Ovary (tissue), 3 donors: ENCODE results near the gene RCE1.

Experiments used
- EP300 ChIP-seq: sonication (generic); formaldehyde crosslinking; IDR thresholded peaks from one replicate; pipeline ENCODE4 v1.6.1; 2017; ENCODE audit warnings: antibody characterized with exemption
- TF ChIP-seq, protein P1 (sequence below), 3 donors: fragments of 450-650 bp in 2 of 3; fragments of 200-600 bp in 1 of 3; IDR thresholded peaks; one replicate each; pipeline versions ENCODE4 v1.5.1 to v1.8.0; 2016 to 2022; ENCODE audit warnings: antibody characterized with exemption in 3 of 3, mild to moderate bottlenecking in 1 of 3
- donor health status: DM: no; HTN: no; CAD: no.

DNA sequence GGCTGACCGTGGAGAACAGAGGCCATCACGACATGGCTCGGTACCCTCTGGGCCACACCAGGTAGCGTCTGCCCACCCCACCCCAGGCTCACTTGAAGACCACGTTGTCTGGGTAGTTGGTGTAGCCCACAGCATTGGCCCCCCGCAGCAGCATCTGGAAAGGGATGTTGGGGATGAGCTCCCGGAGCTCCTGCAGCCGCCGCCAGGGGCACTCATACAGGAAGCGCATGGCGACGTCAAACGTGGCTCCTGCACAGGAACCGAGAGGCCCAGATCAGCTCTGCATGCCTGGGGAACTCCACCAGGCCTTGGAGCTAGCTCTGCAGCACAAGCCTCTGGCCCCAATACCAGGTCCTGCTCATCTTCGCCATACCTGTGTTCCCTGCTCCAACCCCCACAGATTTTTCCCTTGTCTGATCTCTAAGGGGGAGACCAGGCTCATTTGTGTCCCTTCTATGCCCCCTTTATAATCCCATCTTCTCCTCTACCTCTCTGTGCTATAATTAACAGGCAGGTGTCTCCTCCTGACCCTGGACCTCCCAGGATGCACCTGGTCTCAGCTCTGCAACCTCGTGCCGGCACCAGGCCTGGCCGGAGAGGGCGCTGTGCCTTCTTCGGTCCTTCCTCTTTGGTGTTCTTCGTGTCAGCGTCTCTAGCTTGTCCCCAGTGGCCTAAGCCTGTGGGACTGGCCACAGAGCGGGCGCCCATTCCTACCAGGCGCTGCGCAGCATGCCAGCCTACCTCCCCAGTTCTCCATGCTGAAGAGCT lies 8.6 kb downstream of the RCE1 start:
- TF ChIP-seq, protein P1, sequence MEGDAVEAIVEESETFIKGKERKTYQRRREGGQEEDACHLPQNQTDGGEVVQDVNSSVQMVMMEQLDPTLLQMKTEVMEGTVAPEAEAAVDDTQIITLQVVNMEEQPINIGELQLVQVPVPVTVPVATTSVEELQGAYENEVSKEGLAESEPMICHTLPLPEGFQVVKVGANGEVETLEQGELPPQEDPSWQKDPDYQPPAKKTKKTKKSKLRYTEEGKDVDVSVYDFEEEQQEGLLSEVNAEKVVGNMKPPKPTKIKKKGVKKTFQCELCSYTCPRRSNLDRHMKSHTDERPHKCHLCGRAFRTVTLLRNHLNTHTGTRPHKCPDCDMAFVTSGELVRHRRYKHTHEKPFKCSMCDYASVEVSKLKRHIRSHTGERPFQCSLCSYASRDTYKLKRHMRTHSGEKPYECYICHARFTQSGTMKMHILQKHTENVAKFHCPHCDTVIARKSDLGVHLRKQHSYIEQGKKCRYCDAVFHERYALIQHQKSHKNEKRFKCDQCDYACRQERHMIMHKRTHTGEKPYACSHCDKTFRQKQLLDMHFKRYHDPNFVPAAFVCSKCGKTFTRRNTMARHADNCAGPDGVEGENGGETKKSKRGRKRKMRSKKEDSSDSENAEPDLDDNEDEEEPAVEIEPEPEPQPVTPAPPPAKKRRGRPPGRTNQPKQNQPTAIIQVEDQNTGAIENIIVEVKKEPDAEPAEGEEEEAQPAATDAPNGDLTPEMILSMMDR (IDR thresholded peaks at IDR 0.05) = no peak
- no peak for TF ChIP-seq EP300
